T1000 (cell line): ENCODE results near the gene GFER.
A peak's percentile ranks its signal among the peaks of the same experiment; 100 is the strongest.
"Not testable (repeated sequence)": the region's sequence is repeated elsewhere in the genome, so short reads cannot be mapped to it uniquely, and the experiment has no call there.

Experiments used
- DNase-seq: peaks from one replicate; lab custom pipeline; 2025; ENCODE audit warnings: mixed read lengths; lab: John Stamatoyannopoulos, UW

GFER gene

DNA sequence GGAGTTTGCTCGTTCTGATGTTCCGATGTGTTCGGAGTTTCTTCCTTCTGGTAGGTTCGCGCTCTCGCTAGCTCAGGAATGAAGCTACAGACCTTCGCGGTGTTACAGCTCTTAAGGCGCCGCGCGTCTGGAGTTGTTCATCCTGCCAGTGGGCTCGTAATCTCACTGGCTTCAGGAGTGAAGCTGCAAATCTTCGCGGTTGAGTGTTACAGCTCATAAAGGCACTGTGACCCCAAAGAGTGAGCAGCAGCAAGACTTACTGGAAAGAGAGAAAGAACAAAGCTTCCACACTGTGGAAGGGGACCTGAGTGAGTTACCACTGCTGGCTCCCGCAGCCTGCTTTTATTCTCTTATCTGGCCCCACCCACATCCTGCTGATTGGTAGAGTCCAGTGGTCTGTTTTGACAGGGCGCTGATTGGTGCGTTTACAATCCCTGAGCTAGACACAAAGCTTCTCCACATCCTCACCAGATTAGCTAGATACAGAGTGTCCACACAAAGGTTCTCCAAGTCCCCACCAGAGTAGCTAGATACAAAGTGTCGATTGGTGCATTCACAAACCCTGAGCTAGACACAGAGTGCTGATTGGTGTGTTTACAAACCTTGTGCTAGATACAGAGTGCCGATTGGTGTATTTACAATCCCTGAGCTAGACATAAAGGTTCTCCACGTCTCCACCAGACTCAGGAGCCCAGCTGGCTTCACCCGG is 26.4 kb upstream of the GFER start:
- DNase-seq = peak; percentile 42

DNA sequence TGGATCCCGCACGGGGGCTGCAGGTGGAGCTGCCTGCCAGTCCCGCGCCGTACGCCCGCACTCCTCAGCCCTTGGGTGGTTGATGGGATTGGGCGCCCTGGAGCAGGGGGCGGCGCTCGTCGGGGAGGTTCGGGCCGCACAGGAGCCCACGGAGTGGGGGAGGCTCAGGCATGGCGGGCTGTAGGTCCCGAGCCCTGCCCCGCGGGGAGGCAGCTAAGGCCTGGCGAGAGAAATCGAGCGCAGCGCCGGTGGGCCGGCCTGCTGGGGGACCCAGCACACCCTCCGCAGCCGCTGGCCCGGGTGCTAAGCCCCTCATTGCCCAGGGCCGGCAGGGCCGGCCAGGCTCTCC is 25.9 kb upstream of the GFER start:
- not testable (repeated sequence) for DNase-seq

DNA sequence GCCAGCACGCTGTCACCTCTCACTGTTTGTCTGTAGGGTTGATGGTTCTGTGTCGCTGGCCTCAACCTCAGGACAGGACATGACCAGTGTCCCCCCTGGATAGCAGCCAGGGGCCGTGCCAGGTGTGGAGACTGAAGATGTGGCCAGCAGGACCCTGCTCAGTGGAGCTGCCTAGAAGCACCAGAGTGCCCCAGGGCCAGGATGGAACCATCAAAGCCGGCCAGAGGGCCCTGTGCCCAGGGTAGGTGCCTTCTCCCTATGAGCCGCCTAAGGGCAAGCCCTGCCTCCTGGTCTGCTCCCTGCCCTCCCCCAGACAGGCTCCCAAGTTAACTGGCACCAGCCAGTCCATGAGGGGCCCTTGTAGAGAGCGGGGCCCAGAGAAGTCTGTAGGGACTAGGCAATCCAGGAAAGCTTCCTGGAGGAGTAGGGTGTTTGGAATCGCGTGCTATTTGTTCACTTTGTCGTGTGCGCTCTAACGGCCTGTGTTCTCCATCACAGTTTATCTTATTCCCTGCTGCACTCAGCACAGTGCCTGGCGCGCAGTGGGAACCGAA is 25.2 kb upstream of the GFER start:
- no peak for DNase-seq

DNA sequence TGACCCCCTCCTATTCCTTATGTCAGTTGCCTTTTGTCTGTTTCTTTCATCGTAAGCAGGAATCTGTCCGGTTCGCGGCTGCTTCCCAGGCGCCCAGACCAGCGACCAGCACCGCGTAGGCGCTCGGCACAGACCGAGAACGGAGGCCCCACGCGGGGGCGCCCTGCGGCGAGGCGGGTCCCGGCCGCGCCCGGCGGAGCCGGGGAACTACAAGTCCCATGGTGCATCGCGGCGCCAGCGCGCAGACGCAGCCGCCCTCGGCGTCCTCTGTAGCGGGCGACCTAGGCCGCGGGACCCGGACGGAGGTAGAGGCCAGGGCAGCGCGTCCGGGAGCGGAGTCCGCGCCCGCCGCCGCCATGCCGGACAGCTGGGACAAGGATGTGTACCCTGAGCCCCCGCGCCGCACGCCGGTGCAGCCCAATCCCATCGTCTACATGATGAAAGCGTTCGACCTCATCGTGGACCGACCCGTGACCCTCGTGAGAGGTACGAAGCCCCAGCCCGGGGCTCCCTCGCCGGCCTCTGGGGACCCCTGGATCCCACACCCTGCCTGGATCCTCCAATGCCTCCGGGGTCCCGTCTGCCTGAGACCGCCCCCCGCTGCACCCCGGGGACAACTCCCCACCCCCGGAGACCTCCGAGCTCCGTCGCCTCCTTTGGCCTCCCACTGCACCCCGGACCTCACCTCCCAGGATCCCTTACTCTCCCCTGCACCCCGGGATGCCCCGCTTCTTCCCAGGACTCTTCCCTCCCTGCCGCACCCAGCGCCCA is 24.5 kb upstream of the GFER start, which contains the start of gene NDUFB10:
TSS of gene NDUFB10 (plus strand) at position 270 of the 771 bp plus-strand sequence. CDS start at position 357, 87 bp downstream.
- DNase-seq = peak; percentile 88

DNA sequence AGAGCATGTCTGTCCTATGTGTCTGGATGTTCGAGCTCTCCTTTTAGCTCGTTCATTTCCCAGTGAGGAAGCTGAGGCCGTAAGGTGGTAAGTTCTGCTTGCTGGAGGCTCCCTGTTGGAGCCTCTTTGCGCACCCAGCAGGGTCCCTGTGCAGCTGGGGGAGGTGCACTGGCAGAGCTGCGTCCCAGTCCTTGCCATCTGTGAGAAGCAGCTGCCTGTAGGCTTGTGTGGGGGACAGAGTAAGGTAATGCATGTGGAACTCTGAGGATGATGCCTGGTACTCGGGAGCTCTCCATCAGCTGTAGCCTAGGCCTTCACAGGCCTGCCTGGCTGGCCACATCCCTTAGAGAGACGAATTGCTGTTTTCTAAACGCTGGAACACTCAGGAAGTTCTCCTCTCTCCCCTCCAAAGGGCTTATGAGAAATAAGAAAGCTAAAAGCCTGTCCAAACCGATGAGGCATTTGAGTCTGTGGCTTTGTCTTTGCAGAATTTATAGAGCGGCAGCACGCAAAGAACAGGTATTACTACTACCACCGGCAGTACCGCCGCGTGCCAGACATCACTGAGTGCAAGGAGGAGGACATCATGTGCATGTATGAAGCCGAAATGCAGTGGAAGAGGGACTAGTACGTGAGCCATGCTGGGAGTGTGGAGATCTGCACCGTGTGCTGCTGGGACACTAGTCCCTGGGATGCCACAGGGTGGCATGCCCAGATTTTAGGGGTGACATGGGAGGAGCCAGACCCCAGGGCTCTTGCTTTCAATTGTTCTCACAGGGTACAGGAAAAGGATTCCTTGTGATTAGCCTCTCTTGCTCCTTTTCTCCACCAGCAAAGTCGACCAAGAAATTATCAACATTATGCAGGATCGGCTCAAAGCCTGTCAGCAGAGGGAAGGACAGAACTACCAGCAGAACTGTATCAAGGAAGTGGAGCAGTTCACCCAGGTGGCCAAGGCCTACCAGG is 23.0 kb upstream of the GFER start:
- DNase-seq = no peak

DNA sequence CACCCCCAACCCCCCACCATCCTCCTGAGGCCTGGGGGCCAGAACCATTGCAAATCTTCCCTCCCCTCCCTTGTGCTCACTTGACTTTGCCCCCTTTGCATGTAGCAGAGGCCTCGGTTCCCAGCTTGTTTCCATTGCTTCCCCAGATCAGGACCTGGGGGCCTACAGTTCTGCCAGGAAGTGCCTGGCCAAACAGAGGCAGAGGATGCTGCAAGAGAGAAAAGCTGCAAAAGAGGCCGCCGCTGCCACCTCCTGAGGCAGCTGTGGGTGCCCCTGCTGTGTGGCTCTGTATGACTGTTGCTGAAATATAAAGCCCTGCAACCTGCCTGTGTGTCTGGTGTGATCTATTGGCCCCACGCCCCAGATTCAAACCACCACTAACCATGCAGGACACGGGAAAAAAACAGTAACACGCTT is 22.3 kb upstream of the GFER start:
- no peak for DNase-seq

DNA sequence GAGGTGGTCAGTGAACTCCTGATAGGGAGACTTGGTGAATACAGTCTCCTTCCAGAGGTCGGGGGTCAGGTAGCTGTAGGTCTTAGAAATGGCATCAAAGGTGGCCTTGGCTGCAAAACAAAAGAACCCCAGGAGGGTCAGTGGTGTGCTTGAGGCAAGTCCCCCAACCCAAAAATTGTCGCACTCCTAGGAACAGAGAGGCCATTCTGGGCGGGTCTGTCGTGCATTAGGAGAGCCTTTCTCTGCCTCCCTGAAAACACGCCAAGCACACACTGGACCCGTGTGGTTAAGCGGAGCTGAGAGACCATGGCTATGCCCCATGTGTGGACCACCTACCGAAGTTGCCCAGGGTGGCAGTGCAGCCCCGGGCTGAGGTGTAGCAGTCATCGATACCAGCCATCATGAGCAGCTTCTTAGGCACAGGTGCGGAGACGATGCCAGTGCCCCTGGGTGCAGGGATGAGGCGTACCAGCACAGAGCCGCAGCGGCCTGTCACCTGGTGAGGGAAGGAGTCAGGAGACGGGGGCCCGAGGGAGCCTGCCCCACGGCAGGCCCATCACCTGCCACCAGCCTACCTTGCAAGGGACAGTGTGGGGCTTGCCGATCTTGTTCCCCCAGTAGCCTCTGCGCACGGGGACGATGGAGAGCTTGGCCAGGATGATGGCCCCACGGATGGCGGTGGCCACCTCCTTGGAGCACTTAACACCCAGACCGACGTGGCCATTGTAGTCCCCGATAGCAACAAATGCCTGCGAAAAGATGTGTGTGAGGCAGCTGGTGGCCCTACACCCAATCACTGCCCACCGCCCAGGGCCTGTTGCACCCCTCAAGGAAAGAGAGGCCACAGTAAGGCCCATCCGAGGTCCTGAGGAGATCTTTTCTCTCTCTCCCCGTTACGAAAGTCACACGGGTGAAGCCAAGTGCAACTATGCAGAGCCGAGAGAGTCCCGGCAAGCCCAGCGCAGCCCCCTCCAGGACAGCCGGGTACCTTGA is 21.5 kb upstream of the GFER start:
- not testable (repeated sequence) for DNase-seq

DNA sequence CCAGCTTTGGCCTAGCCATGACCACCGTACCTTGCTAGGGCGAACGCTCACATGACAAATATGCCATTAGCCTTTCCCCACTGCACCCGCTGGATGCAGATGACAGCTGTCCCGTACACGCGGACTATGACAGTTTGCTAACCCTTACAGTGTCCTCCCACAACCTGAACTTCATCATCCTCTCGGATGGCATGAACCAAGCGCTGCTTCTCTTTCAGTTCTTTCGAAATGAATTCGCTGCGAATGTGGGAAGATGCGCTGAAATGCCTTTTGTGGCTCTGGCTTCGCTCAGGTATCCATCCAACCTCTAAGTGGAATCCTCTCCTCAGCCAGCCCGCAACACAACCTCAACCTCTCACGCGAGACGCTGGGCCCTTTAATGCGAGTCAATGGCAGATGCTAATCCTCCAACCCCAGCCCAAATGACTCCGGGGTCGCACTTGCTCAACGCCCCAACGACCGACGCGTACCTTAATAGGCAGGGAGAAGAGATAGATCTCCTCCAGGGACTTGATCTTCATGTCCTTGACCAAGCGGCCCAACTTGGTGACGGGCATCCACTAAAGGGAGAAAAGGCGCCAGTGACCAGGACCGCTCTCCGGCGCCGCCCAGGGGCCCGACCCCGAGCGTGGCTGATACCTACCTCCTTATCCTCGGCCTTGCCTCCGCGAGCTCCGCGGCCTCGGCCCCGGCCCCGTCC is 20.0 kb upstream of the GFER start:
- no peak for DNase-seq

DNA sequence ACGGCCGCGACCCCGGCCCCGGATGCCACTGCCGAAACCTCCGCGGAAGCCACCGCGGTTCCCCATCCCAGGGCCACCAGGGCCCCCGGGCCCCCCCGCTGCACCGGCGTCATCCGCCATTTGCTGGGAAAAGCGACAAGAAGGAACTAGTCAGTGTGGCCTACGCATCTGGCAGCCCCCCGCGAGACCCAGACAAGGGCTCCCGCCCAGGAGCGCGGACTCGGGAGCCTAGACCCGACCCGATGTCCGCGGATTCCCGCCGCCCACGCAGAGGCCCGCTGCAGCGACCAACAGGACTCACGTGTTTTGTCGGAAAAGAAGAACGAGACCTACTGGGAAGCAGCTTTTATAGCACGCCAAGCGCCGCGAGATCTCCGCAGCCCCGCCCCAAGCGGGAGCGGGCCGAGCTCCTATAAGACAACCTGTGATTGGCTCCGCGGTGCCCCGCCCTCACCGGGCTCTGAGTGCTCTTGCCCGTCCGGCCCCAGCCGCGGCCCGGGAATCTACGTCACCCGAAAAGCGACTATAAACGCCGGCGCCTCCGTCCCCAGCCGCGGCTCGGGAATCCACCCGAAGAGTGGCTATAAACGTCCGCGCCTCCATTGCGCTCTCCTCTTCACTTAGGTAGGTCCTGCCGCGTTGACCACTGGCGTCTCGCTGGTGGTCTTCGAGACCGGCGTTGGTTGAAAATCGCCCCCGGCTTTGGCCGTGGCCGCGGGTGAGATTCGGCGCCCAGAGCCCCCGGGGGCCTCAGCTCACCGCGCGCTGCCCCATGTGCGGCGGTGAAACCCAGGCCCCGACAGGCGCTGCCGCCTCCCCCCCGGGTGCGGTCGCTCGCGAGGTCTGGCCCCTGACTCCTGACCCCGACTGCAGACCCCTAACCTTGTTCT is 19.2 kb upstream of the GFER start, which contains the start of gene RPS2:
TSS of gene RPS2 (minus strand) at position 321 of the 890 bp plus-strand sequence. CDS start at position 120, 201 bp downstream.
- peak; percentile 98 for DNase-seq

DNA sequence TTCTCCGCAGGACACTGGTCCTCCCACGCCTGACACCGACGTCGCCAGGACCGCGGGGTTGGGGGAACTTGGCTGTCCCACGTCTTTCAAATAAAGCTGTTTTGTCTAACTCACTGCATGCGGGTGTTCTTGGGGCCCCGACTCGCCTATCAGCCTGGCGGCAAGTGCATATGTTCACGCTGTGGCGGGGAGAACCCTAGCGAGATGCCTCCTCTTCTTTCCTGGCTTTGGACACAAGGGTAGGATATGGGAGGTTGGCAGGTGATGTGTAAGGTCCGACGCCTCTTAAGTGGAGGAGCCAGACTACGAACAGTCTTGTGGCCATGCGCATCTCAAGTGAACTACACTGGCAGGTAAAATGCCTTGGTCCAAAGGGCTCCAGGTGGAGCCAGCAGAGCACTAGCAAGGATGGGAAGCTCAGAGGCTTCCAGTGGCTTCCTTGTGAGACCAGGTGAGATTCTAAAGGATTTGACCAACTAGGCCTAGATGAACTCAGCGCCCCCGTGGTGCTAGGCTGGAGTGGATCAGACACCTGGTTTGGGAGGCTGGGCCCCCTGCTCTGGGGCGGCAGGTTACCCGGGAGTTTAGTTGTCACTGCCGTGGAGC is 18.5 kb upstream of the GFER start:
- DNase-seq = no peak

DNA sequence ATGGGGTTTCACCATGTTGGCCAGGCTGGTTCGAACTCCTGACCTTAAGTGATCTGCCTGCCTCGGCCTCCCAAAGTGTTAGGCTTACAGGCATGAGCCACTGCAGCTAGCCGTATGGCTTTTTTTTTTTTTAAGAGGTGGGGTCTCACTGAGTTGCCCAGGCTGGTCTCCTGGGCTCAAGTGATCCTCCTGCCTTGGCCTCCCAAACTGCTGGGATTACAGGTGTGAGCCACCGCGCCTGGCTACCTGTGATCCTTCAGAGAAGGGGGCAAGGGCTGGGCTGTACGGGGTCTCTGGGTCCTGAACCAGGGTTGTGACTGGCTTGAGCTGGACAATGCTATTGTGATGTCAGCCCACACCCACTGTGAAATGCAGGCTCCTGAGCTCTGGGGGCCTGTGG is 17.5 kb upstream of the GFER start, which contains the start of gene RNF151:
TSS of gene RNF151 (plus strand) at position 397 of the 400 bp plus-strand sequence. CDS start 26 bp downstream, outside the sequence.
- DNase-seq = no peak

DNA sequence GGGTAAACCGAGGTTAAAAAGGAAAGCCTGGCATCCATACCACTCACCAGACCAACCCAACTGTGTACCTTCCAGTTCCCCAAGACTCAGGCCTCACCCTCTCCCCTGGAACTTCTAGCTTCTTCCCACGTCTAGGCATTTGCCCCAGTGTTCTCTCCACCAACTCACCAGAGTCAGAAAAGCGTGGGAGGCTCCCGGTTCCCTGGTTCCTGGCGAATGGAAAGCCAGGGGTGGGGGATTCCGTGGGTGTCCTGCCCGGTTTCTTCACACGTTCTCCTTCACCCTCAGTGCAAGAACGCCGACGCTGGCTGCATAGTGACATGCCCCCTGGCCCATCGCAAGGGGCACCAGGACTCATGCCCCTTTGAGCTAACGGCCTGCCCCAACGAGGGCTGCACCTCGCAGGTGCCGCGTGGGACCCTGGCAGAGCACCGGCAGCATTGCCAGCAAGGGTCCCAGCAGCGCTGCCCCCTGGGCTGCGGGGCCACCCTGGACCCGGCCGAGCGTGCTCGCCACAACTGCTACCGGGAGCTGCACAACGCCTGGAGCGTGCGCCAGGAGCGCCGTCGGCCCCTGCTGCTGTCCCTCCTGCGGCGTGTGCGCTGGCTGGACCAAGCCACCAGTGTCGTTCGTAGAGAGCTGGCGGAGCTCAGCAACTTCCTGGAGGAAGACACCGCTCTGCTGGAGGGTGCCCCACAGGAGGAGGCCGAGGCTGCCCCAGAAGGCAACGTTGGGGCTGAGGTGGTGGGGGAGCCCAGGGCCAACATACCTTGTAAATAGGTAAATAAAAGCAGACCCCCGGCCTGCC is 15.6 kb upstream of the GFER start:
- no peak for DNase-seq

DNA sequence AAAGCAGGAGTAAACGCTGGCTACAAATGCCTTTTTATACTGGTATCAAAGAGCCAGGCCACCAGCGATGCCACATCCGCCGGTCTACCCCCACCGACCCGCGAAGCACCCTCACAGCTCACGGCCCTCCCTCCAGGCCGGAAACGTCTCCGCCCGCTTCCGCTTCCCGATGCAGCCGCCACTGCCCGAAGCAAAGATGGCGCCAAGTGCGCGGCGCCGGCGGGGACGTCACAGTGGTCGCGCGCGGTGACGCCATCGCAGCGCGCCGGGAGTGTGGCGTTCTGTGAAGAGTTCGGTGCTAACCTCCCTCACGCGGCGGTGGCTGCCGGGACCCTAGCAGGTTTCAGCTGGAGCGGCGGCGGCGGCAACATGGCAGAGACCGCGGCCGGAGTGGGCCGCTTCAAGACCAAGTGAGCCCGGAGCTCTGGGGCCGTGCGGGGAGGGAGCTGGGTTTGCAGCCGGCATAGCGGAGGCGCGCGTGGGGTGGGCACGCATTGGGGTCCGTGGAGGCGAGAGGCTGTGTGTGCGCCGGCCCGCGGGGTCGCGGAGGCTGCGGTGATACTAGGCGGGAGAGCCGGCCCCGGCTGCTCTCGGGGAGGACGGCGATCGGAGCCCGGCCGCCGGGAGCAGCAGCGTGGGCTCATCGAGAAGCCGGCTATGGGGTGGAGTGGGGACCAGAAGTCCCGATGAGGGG is 12.1 kb upstream of the GFER start, which contains the start of gene TBL3:
TSS of gene TBL3 (plus strand) at position 258 of the 694 bp plus-strand sequence. CDS start at position 370, 112 bp downstream.
- DNase-seq = peak; percentile 90

DNA sequence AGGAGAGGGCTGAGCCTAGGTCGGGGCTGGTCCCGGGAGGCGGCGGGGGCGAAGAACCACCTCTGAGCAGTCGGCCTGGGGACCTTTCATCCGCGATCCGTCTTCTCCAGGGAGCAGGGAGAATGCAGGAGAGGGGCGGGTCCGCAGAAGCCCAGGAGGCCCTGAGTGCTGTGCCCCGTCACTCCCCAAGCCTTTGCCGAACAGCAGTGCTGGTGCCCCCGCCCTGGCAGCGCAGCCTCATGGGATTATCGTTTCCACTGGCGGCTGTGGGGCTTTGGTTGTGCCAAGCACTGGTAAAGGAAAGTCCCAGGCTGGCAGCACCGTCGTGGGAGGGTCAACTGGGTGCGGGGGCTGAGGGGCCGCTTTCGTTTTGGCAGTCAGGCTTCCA is 11.5 kb upstream of the GFER start:
- DNase-seq = no peak

DNA sequence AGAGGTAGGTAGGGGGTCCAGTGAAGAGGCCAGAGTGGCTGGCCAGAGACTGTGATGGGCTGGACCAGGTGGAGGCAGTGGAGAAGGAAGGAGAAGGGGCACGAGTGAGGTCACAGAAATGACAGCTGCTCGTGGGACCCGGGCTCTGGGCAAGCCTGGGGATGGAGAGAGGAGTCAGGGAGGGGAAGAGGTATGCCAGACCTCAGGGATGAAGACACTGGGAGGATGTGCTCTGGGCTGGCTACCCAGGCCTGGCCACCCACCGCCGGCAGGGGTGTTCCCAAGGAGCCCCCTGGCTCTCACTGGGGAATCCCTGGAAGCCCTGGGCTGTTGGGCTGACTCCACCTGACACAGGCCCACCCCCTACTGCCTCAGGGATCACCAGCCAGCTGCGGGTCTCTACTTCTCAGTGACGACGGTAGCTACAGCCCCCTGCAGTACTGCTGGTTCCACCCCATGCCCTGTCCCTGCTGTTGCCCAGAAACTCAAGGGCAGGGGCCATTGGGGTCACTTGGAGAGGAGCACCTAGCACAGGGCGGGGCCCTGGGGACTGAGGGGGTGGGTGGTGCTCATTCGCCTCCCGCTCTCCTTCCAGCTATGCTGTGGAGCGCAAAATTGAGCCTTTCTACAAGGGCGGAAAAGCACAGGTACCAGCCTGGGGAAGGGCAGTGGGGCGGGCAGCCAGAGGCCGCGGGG is 10.4 kb upstream of the GFER start:
- no peak for DNase-seq
